Measurements from ENCODE around the gene NDFIP2.
"Not testable (repeated sequence)": the region's sequence is repeated elsewhere in the genome, so short reads cannot be mapped to it uniquely, and the experiment has no call there.

The NDFIP2 gene

DNA sequence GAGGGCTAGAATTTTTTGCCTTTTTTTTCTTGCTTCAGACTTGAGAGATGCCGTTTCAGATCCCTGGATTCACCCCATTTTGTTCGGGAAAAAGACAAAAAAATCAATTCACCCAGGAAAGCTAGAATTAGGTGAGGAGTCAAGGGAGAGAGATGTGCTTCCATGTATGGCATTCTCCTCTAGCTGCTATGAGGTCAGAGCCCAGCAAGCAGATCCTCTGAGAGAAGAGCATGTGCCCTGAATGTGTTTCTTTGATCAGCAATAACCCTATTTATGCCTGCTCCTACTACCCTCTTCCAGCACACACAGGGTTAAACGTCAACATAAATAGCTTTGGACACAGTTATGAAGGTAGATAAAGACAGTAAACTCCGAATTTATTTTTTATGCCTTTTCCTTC, 53.6 kb downstream of the NDFIP2 start:
- no peak for DNase-seq (ENCODE audit: low spot score)

DNA sequence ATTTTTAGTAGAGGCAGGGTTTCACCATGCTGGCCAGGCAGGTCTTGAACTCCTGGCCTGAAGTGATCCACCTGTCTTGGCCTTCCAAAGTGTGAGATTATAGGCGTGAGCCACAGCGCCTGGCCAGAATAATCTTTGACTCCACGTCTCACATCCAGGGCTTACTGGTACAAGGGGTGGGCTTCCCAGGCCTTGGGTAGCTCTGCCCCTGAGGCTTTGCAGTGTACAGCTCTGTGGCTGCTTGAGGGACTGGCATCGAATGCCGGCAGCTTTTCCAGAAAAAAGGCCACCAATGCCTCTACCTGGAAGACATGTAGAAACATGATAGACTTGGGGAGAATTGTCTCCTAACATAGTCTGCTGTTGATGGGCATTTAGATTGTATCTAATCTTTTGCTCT, 57.8 kb downstream of the NDFIP2 start:
- DNase-seq (ENCODE audit: low spot score) = no peak

DNA sequence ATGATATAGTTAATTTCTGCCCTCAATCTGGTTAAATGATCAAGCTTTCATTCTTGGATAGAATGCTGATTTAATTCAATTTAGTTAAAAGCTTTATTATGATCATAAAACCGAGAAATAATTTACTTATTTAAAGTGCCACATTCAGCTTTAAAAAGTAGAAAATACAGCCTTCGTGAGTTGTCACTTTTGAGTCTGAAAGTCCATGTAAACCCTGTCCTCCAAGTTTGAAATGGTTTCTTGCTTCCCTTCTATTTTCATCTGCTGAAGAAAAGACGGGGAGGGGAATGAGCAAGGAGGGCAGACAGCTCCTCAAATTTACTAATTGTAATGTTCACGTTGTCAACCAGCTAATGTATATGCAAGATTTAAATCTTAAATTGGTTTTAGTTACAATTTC, 59.5 kb downstream of the NDFIP2 start:
- no peak for DNase-seq (ENCODE audit: low spot score)

DNA sequence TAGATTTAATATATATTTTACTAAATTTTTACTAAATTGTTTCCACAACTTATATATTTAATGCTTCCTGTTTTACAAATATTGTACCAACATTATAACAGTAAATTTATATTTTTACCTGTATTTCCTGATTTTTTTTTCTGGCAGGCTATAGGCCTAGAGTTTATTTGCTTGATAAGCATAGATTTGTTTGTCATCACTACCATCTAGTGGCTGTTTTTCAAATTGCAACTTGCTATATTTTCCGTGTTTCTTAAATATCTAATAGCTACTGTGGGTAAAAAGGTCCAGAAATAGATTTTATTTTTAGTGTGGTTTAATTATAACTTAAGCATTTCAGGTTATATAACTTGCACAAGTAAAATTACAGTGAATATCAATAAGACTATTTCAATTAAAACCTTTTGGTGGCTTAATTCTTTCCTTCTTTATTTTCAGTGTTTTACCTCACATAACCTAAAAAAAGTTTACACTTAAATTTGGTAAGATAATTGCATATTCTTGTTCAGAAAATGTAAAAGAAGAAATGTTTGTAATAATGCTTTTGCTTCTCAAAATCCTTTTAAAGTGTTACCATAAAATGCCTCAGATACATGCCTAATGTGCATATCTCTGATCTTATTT, 60.6 kb downstream of the NDFIP2 start:
- peak; percentile 25 for DNase-seq (ENCODE audit: low spot score)

DNA sequence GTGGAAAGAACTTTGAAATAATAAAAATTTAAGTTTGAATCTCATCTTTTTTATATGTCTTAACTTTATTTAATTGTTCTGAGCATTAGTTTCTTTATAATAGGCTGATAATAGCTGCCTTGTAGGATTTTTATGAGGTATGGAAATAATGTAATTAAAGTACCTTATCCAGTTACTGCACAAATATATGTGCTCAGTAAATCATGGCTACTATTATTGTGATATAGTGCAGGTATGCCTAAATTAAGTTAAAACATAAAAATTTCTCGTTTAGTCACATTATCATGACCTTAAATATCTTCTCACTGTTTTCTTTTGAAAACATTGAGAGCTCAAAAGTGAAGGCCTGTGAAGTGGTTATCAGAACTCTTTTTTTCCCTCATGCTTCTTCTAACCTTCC, 62.9 kb downstream of the NDFIP2 start:
- no peak for DNase-seq (ENCODE audit: low spot score)

DNA sequence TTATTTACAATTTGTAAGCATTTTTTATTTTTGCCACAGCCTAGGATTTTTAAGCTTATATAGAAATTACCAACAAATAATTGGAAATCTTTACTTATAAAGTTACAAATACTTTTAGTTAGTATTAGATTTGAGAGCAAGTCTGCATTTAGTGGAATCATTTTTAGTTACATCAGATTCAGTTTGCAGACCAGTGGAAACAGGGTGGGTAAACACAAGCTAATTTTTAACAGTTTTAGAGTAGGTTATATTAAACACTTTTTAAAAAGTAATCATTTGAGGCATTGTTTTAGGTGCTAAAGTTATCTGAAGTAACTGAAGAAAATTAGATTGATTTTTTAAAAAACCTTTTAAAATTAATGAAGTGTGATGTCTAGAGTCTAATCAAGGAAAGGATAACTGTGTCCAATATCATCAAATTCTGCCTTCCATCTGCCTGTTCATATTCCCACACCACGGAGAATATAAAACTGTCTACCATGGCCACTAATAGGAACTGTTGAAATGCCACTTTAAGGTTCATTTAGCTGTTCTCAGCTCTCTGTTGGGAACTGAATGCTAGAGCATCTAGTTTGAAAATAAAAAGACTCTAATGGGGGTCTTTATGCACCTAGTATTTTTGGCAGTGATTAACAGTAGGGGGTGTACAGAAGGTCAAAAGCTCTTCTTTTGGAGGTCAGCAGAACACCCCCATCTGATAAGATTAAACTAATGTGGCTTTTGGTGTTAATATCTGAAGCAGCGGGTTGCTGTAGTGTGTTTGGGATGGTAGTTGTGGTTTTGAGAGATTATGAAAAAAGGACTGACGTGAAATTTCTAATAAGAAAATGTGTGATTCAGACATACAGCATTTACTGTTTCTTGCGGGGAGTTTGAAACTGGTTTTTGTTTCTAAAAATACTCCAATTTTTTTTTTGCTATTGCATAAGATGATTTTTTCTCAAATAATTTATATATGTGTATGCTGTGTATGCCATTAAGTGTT, 66.5 kb downstream of the NDFIP2 start:
- DNase-seq (ENCODE audit: low spot score) = no peak

DNA sequence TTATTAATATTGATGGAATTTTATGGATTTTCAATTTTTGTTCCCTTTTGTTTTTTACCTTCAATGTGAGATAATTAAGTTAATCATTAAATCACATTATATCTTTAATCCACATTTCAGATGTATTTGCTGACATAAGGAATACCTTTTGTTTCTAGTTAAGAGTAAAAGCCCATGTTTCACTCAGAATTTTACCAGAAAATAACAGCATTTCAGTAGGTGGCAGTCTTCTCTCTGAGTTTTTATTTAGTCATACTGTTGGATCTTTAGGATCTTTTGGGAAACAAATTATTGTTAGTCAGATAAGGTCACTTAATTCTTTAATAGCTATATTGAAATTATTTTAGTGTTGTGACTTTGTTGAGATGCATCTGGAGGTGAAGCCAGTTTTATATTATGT, 67.9 kb downstream of the NDFIP2 start:
- no peak for DNase-seq (ENCODE audit: low spot score)

DNA sequence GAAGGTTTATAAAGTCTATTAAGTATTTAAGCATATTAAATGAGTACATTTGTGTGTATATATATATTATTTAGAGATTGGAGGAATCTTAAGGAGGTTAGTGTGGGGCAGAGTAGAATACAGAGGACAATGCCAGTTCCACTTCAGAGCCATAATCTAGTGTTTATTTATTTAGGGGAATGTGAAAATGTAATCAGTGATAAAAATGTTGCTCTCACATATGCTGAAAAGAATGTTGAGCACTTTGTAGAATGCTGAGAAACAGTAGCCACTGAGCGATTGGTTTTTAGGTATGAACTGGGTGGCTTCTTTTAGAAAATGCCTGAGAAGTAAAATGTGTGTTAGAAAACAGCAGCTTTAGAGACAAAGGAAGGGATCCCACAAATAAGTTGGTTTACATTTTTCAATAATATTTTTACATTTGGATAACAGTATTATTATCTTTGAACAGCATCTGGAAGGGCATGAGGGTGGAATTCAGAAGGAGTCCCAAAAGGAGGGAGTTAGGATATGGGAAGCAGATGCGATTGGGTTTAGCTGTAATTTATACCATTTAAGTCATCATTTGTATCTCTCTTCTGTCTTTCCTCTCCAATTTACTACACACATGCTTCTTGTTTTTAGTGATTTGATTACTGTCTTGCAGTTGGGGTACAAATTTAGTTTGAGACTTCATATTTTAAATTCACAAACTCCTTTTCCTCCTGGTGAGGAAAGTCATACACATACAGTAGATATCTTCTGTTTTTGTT, 68.6 kb downstream of the NDFIP2 start:
- no peak for DNase-seq (ENCODE audit: low spot score)

DNA sequence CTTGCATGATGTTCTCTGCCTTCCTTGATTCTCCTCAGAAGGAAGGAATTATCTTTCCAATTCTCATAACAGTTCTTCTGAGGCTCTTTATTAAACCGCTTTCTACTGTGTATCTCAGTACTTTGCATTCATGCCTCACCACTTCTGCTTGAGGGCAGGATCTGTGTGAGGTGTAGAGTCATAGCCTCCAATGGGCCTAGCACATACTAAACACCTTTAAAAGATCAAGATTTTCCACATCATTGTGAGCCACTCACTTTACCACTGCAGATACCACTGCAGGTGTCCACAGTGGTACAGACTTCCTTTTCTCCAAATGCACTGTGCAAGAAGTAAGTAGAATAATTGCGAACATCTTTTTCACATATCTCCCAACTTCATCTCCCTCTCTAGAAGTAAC, 76.7 kb downstream of the NDFIP2 start:
- DNase-seq (ENCODE audit: low spot score) = no peak

DNA sequence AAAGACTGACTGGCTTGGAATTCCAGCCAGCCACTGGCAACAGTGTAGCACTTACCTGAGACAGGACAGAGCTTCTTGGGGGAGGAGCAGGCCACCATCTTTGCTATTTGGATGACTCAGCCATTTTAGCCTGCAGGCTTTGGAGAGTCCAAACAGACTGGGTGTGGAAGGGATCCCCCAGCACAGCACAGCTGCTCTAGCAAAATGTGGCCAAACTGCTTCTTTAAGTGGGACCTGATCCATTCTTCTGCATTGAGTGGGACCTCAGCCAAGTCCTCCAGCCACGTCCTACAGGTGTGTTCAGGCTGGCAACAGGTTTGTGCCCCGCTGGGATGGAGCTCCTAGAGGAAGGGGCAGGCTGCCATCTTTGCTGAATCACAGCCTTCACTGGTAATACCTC, 80.0 kb downstream of the NDFIP2 start:
- no peak for DNase-seq (ENCODE audit: low spot score)

DNA sequence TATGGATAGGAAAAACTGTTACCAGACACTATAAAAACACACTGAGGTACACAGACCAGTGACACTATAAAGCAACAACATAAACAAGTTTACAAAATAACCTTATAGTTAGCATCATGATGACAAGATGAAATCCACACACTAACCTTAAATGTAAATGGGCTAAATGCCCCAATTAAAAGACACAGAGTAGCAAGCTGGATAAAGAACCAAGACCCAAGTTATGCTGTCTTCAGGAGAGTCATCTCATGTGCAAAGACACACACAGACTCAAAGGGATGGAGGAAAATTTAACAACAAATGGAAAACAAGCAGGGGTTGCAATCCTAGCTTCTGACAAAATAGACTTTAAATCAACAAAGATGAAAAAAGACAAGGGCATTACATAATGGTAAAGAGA, 81.6 kb downstream of the NDFIP2 start:
- DNase-seq (ENCODE audit: low spot score) = no peak

DNA sequence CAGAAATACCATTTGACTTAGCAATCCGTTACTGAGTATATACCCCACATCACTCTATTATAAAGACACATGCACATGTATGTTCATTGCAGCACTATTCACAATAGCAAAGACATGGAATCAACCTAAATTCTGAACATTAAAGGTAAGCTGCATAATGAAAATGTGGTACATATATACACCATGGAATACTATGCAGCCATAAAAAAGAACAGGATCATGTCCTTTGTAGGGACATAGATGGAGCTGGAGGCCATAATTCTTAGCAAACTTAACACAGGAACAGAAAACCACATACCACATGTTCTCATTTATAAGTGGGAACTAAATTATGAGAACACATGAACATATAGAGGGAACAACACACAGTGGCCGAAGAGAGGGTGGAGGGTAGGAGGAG, 85.2 kb downstream of the NDFIP2 start:
- DNase-seq (ENCODE audit: low spot score) = no peak

DNA sequence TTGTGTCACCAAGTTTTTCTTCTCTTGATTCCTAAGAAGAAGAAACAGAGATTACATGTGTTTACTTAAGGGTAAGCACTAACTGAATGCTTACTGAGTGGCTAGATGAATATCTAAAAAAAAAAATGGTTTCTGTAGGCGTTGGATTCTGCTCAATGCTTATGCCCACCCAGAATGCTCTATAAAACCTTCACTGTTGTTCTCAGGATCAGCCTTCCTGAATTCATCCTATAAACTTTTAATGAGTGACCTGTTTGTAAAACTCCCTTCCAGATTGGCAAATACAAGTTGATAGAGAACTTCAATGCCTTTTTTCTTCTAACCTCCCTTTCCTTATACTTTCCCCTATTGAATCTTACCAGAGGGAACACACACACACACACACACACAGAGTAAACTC, 90.2 kb downstream of the NDFIP2 start:
- DNase-seq (ENCODE audit: low spot score) = no peak

DNA sequence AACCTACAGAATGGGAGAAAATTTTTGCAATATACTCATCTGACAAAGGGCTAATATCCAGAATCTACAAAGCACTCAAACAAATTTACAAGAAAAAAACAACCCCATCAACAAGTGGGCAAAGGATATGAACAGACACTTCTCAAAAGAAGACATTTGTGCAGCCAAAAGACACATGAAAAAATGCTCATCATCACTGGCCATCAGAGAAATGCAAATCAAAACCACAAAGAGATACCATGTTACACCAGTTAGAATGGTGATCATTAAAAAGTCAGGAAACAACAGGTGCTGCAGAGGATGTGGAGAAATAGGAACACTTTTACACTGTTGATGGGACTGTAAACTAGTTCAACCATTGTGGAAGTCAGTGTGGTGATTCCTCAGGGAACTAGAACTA, 92.9 kb downstream of the NDFIP2 start:
- not testable (repeated sequence) for DNase-seq (ENCODE audit: low spot score)

DNA sequence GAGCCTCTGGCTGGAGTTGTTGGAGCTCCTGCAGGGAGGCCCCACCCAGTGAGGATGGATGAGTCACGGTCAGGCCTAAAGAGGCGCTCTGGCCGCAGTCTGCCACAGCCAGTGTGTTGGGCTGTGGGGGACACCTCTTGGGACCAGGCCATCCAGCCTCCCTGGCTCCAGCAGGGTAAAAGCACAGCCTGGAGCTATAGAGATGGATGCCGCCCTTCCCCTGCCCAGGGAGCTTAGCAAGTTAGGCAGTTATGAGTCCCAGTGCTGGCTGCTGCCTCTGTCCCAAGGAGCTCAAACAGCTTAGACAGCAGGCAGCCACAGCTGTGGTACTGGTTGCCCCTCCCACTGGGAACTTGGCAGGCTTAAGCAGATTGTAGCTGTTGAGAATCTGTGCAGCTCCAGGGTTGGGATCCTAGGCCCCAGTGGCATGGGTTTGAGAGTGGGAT, 100.9 kb downstream of the NDFIP2 start:
- no peak for DNase-seq (ENCODE audit: low spot score)

DNA sequence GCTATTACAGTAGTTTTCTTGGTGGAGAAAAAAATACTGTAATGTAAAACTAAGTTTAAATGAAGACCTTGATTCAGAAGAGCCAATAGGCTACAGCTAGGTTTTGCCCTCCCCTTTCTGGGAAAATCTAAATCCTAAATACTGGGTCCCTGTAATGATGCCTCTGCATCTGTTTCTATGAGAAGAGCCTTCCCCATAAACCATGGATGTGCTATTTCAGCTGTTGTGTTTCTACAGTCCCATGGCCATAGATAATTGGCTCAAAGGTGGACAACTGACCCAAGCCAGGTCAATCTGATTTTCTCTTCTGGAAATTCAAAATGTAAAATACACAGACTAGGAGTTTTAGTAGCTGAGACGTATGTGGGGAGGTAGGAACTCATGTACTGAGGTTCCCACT, 101.9 kb downstream of the NDFIP2 start:
- DNase-seq (ENCODE audit: low spot score) = no peak

DNA sequence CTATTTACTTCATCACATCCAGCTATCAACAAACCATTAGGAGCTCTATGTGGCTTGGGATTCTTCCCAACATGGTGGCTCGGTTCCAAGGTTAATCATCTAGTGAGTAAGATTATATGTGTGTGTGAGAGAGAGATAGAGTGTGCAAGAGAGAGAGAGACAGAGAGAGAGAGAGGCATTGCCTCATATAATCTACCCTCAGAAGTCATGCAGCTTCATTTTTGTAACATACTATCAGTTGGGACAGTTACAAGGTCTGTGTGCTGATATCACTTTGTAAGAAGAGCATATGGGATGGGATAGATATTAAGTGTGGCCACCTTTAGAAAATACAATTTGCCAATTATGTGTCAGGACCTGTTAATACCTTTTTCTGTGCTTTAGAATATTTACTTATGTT, 104.1 kb downstream of the NDFIP2 start:
- no peak for DNase-seq (ENCODE audit: low spot score)

DNA sequence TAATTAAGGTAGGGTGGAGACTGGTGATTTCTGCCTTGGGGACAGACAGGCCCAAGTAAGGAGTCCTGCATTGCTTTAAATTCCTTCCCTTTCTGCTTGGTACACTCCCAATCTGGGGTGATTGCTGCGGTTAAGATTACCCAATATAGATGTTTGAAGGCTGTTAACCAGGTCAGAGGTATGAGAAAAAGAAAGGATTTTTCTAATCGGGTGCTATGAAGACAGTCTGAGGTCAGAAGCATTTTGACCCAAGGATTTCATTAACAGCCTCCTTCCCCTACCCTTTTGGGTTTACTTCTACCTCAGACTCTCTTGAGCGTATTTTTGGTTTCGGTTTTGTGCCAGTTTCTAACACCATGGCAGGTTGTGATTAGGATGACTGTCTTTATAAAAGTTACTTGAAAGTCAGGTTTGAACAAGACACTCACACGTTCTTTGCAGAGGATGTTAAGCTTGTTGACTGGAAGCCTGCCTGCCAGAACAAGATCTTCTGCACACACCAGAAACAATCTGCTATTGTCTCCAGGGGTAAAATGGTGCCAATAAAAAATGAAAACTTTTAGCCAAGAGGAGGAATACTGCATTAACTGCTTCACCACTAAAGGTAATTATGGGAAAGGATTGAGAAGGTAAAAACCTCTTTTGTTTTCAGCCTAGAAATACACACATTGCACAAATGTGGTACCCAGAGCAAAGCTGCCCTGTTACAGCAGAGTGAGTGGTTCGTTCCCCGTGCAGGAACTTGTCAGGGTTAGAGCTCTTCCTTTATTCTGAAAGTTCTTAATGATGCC, 108.8 kb downstream of the NDFIP2 start:
- DNase-seq (ENCODE audit: low spot score) = no peak

DNA sequence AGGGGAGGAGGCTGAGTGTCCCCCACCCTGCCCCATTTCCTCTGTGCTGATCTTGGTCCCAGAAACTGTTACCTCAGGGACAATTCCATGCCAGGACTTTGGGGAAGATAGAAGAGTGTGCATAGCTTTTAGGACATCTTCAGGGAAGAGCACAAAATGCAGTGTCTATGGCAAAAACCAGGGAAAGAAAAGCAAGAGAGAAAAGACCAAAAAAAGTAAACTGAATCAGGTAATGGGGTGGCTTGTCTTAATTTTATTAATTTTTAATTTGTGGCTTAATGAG, 109.4 kb downstream of the NDFIP2 start:
- DNase-seq (ENCODE audit: low spot score) = no peak

DNA sequence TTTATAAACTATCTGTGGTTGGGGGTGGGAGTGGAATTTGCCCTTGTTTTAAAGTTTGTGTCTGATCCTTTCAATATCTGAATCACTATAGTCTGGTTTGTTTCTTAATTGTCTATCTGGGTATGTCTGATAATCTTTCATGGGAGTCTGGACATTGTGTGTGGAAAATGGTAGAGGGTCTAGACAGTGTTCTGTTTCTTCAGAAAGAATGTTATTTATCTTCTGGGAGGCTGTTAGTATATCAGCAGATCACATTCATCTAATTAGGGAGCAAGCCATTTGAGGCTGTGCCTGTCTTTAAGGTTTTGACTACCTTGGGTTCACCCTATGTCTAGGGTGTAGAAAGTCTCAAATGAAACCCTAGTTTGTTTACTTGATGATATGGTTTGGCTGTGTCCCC, 110.5 kb downstream of the NDFIP2 start:
- DNase-seq (ENCODE audit: low spot score) = no peak

DNA sequence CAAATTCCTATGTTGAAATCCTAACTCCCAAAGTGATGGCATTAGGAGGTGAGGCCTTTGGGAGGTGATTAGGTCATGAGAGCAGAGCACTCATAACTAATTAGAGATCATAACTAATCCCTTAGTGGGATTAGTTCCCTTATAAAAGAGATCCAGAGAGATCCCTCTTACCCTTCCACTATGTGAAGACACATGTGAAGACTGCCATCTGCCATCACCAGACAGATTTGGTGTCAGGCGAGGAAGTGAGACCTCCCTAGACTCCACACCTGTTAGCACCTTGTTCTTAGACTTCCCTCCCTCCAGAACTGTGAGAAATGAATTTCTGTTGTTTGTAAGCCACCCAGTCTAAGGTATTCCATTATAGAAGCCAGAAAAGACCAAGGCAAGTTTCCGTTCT, 112.2 kb downstream of the NDFIP2 start:
- no peak for DNase-seq (ENCODE audit: low spot score)

DNA sequence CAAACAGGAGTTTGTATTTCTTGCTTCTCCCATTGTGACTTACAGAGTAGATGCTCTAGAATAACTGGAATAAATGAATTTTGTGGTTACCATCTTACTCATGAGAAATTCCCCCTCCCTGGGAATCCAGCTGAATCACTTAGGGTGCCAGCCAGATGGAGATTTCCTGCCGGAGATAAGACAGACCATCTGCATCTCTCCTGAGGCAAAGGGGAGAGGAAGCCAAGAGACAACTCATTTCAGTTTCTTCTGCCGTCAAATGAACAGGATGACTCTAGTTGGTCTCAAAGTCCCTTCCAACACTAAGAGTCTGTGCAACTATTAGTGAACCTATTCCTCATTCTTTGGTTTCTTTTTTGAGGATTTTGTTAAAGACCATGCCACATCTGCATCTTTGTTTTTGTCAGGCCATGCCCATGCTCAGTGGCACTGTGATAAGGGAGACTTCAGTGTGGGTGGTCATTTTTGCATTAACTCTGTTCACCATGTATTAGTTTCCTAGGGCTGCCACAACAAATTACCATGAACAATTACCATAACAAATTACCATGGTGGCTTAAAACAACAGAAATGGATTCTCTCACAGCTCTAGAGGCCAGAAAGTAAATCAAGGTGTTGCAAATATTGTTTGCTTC, 112.8 kb downstream of the NDFIP2 start:
- DNase-seq (ENCODE audit: low spot score) = no peak
